ENCODE results near the gene SLC30A5. TPM values are rescaled to one million over a fixed set of nuclear protein-coding genes. Genes with fewer than 3 reads are reported as not detected.

SLC30A5 gene
- total RNA-seq, 1 experiment from 2014 or later: 50.0 TPM

Other genes starting within 250 kb of the SLC30A5 start
- gene CCNB1, start 73.1 kb downstream of the SLC30A5 start, total RNA-seq (2021; ENCODE audit: unreplicated experiment): 281 TPM
- 23.4 TPM for gene CENPH, start 95.6 kb downstream of the SLC30A5 start, total RNA-seq (2021; ENCODE audit: unreplicated experiment)
- 67.0 TPM for gene CDK7, start 140.9 kb downstream of the SLC30A5 start, total RNA-seq (2021; ENCODE audit: unreplicated experiment)
- 15.9 TPM for gene CCDC125, start 238.8 kb downstream of the SLC30A5 start, total RNA-seq (2021; ENCODE audit: unreplicated experiment)